ENCODE results near the gene RRP15.

GRCh38 chr1:218247339-218247738 lies 37.8 kb upstream of the RRP15 start:
- TF ChIP-seq POLR2A (IDR thresholded peaks at IDR 0.05; ENCODE audit: borderline replicate concordance, extremely low read depth, insufficient read depth, insufficient read length) (no peak), CEBPB (IDR thresholded peaks at IDR 0.05; ENCODE audit: low read depth) (no peak), POLR2AphosphoS5 (IDR thresholded peaks at IDR 0.05; ENCODE audit: low read depth, low read length) (no peak), CTCF (IDR thresholded peaks at IDR 0.05 in 2 of 3, conservative IDR thresholded peaks at IDR 0.05 in 1 of 3; ENCODE audit: borderline replicate concordance in 1 of 3, insufficient read depth in 1 of 3, low read depth in 2 of 3, low read length in 2 of 3) (no peak), JUND (IDR thresholded peaks at IDR 0.05) (no peak)
